K562 (cell line): Measurements from ENCODE around the gene CERS1. TPM values are rescaled to one million over a fixed set of nuclear protein-coding genes. Genes with fewer than 3 reads are reported as not detected.

Source experiments
- ADNP ChIP-seq: fragments of 200-800 bp; sonication (Bioruptor generic); IDR thresholded peaks from 2 replicates; pipeline ENCODE4 v1.6.1; 2016; ENCODE audit warnings: missing genetic modification characterization, missing compliant biosample characterization
- ETS1 ChIP-seq: conservative IDR thresholded peaks from 2 replicates; pipeline ENCODE4 v1.6.1; 2011; ENCODE audit warnings: low read depth, mild to moderate bottlenecking, low read length; ENCODE audit not compliant: control insufficient read depth
- FUS ChIP-seq: fragments of 200-400 bp; formaldehyde crosslinking; optimal IDR thresholded peaks from 2 replicates; pipeline ENCODE3; 2017; ENCODE audit warnings: low read depth, low read length
- GTF2A2 ChIP-seq: IDR thresholded peaks from 2 replicates; pipeline ENCODE4 v1.6.1; 2016; ENCODE audit warnings: mild to moderate bottlenecking, missing genetic modification characterization, missing compliant biosample characterization
- HNRNPUL1 ChIP-seq: fragments of 200-400 bp; formaldehyde crosslinking; IDR thresholded peaks from 2 replicates; pipeline ENCODE4 v1.6.1; 2017; ENCODE audit warnings: low read length
- KLF6 ChIP-seq: fragments of 250-450 bp; sonication (Bioruptor Pico); IDR thresholded peaks from 2 replicates; pipeline ENCODE4 v1.4.0; 2020; ENCODE audit warnings: mild to moderate bottlenecking, moderate library complexity, borderline replicate concordance
- LARP7 ChIP-seq: fragments of 450-650 bp; IDR thresholded peaks from 2 replicates; pipeline ENCODE4 v1.6.1; 2016
- MXI1 ChIP-seq: IDR thresholded peaks from 2 replicates; pipeline ENCODE4 v1.6.1; 2011; ENCODE audit warnings: low read depth, mild to moderate bottlenecking, improper control_type of control experiment, low read length
- NCOR1 ChIP-seq: fragments of 450-650 bp; IDR thresholded peaks from 2 replicates; pipeline ENCODE4 v1.6.1; 2016; ENCODE audit warnings: mild to moderate bottlenecking, moderate library complexity
- NFYB ChIP-seq: IDR thresholded peaks from 2 replicates; pipeline ENCODE4 v1.6.1; 2011; ENCODE audit warnings: mild to moderate bottlenecking, moderate library complexity; ENCODE audit not compliant: insufficient read length; ENCODE audit errors: extremely low read depth
- NR0B1 ChIP-seq: fragments of 450-650 bp; IDR thresholded peaks from one replicate; pipeline ENCODE4 v1.6.1; 2018; ENCODE audit warnings: mild to moderate bottlenecking, moderate library complexity; ENCODE audit not compliant: partially characterized antibody
- PATZ1 ChIP-seq: fragments of 250-450 bp; sonication (Bioruptor Pico); IDR thresholded peaks from 2 replicates; pipeline ENCODE4 v1.5.0; 2020; ENCODE audit warnings: mild to moderate bottlenecking, borderline replicate concordance
- POLR2AphosphoS5 ChIP-seq: IDR thresholded peaks from 2 replicates; pipeline ENCODE4 v1.6.1; 2011; ENCODE audit warnings: mild to moderate bottlenecking, low read depth, low read length, moderate library complexity; ENCODE audit not compliant: control insufficient read depth, insufficient read depth
- USF2 ChIP-seq: sonication (generic); formaldehyde crosslinking; IDR thresholded peaks from 2 replicates; pipeline ENCODE4 v1.5.0; 2020; ENCODE audit warnings: missing genetic modification reagents
- ZNF3 ChIP-seq: fragments of 250-450 bp; sonication (Bioruptor Pico); IDR thresholded peaks from 2 replicates; pipeline ENCODE4 v1.5.0; 2021; ENCODE audit warnings: mild to moderate bottlenecking, moderate library complexity
- ZNF449 ChIP-seq: fragments of 250-450 bp; sonication (Bioruptor Pico); IDR thresholded peaks from 2 replicates; pipeline ENCODE4 v1.8.0; 2022; ENCODE audit warnings: moderate library complexity, mild to moderate bottlenecking, inconsistent platforms
- ZNF584 ChIP-seq: fragments of 200-800 bp; sonication (Bioruptor generic); IDR thresholded peaks from 2 replicates; pipeline ENCODE4 v1.6.1; 2016; ENCODE audit warnings: low read depth, mild to moderate bottlenecking, missing genetic modification characterization, missing compliant biosample characterization
- ZNF695 ChIP-seq: fragments of 450-650 bp; formaldehyde crosslinking; IDR thresholded peaks from 2 replicates; pipeline ENCODE4 v1.4.0; 2020; ENCODE audit warnings: mild to moderate bottlenecking, moderate library complexity
- ZNF830 ChIP-seq: fragments of 250-450 bp; sonication (Bioruptor Pico); IDR thresholded peaks from 2 replicates; pipeline ENCODE4 v1.5.0; 2021; ENCODE audit warnings: mild to moderate bottlenecking
- polyA plus RNA-seq, 8 experiments: library from polyadenylated mRNA; depleted of rRNA in 4 of 8; stranded (reverse) in 5 of 8; unstranded in 3 of 8; fragments of >200 nt; fragmentation: Nextera tagmentation in 2 of 8; fragmentation: Illumina TruSeq in 1 of 8; extraction: Ambion mirVana in 2 of 8; extraction: Trizol in 1 of 8; gene quantifications; 2 replicates each; pipeline versions ENCODE4 v1.2.1 to v1.2.3, GENCODE V29; 2011 to 2014; ENCODE audit warnings: inconsistent platforms in 1 of 8, missing spikeins in 1 of 8
- total RNA-seq, 7 experiments: library from RNA; depleted of rRNA in 6 of 7; stranded (reverse); fragments of >200 nt in 6 of 7; fragmentation: Illumina TruSeq in 2 of 7; extraction: Trizol in 2 of 7; gene quantifications; 2 replicates each; pipeline versions ENCODE4 v1.2.1 to v1.2.3, GENCODE V29; 2011 to 2021; ENCODE audit warnings: low replicate concordance in 1 of 7
- TF ChIP-seq, protein P1 (sequence below): sonication (generic); formaldehyde crosslinking; IDR thresholded peaks from 2 replicates; pipeline ENCODE4 v1.8.1; 2023; ENCODE audit warnings: mild to moderate bottlenecking, missing genetic modification reagents

The CERS1 gene
- total and polyA plus RNA-seq, 9 of the 15 experiments (the other 6 are each of a cell fraction or from before 2014, with no cell fraction given), result 0.33 to 1.5 (median 0.86) TPM; not detected in 2

DNA sequence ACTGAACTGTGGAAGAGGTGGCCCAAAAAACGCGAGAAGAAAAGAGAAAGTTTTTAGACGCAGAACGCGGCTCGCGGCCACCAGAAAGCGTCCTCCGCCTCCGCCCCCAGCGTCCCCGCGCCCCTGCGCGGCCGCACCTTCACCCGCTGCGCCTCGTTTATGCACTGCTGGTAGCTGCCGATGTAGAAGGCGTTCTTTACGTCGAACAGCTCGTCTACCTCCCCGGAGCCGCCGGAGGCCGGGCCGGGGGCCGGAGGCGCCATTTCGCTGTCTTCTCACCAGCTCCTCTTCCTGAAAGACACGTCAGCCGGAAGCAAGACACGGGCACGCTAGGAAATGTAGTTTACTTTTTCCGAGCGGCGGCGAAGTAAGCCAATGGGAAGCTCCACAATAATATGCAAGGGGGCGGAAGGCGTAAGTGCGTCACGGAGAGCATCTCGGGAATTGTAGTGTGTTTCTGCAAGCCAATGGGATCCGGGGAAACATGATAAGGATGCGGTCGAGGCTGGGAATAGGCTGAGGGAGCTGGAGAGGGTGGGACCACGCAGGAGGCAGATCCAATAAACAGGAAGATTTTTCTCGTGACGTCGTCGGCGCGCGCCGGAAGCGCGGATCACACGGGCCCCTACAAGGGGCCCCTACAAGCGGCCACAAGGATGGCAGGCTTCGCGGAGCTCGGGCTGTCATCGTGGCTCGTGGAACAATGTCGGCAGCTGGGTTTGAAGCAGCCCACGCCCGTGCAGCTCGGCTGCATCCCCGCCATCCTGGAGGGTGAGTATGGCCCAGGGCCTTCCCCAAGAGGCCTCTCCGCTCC lies 23.3 kb upstream of the CERS1 start, which contains the start of the genes COPE and DDX49 (continued):
- TF ChIP-seq ETS1, result peak; percentile 98
- peak; percentile 92 for TF ChIP-seq POLR2AphosphoS5
- TF ChIP-seq NCOR1, result no peak
- peak; percentile 87 for TF ChIP-seq NFYB
- TF ChIP-seq FUS, result no peak
- TF ChIP-seq PATZ1 (CRISPR knock-in tag), result no peak
- no peak for TF ChIP-seq NR0B1
- peak; percentile 94 for TF ChIP-seq MXI1
- 0 out of 2 replicates have a peak, but pooled peaks have one; percentile 20 for TF ChIP-seq KLF6
- TF ChIP-seq LARP7, result no peak
- no peak for TF ChIP-seq ZNF3 (CRISPR knock-in tag)
- TF ChIP-seq ZNF830 (CRISPR knock-in tag), result no peak
- TF ChIP-seq ZNF584, result no peak
- TF ChIP-seq, protein P1, sequence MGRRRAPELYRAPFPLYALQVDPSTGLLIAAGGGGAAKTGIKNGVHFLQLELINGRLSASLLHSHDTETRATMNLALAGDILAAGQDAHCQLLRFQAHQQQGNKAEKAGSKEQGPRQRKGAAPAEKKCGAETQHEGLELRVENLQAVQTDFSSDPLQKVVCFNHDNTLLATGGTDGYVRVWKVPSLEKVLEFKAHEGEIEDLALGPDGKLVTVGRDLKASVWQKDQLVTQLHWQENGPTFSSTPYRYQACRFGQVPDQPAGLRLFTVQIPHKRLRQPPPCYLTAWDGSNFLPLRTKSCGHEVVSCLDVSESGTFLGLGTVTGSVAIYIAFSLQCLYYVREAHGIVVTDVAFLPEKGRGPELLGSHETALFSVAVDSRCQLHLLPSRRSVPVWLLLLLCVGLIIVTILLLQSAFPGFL (CRISPR knock-in tag), result no peak
- TF ChIP-seq ADNP (tag), result no peak
- TF ChIP-seq GTF2A2 (tag), result no peak
- TF ChIP-seq ZNF695 (CRISPR knock-in tag), result no peak
- no peak for TF ChIP-seq USF2
- TF ChIP-seq ZNF449, result no peak
- TF ChIP-seq HNRNPUL1, result no peak
